Keratinocyte (primary cell): ENCODE data around the gene ZNF629.

Experiments
- EZH2 ChIP-seq: IDR thresholded peaks from one replicate; pipeline ENCODE4 v1.6.1; 2012; ENCODE audit warnings: inconsistent platforms, mild to moderate bottlenecking, low read length, moderate library complexity
- TF ChIP-seq, protein P1 (sequence below), 3 experiments: IDR thresholded peaks in 1 of 3; conservative IDR thresholded peaks in 1 of 3; optimal IDR thresholded peaks in 1 of 3; 2 replicates in 2 of 3; 3 replicates in 1 of 3; pipeline versions ENCODE3 to v1.5.1; 2011; ENCODE audit warnings: low read length in 3 of 3, mild to moderate bottlenecking in 3 of 3, moderate library complexity in 2 of 3, control low read depth in 1 of 3, inconsistent platforms in 1 of 3; ENCODE audit not compliant: insufficient read depth in 2 of 3; ENCODE audit errors: extremely low read depth in 1 of 3

DNA sequence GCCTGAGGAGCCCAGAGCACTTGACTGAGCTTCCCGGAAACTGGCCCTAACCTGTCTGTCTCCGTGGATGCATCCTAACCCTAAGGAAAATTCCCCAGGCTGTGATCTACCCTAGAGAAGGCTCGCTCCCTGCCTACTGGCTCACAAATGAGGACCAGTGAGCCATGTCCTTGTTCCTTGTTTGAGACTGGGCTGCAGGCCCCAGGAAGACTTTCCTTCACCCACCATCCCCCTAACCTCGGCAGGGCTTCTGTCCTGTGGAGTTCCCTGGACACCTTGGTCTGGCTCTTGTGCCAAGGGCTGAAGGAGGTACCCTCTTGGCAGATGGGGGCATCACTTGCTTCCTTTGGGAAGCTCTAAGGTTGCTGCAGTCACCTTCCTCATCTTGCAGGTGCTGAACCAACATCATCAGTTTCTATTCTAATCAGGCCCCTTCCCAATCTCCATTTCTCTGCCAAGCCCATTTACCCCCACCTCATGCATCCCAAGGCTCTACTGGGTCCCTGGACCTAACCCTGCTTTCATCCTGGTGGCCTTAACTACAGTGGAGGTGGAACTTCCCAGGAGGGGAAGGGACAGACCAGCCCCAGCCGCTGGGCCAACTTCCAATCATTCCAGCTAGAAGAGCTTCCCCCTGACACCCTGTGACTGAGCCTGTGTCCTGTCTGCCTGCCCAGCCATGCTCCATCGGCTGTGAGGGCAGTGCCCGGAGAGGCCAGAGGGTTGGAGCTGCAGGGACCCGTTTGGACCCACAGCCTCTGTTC is 12.5 kb downstream of the ZNF629 start:
- TF ChIP-seq, protein P1, sequence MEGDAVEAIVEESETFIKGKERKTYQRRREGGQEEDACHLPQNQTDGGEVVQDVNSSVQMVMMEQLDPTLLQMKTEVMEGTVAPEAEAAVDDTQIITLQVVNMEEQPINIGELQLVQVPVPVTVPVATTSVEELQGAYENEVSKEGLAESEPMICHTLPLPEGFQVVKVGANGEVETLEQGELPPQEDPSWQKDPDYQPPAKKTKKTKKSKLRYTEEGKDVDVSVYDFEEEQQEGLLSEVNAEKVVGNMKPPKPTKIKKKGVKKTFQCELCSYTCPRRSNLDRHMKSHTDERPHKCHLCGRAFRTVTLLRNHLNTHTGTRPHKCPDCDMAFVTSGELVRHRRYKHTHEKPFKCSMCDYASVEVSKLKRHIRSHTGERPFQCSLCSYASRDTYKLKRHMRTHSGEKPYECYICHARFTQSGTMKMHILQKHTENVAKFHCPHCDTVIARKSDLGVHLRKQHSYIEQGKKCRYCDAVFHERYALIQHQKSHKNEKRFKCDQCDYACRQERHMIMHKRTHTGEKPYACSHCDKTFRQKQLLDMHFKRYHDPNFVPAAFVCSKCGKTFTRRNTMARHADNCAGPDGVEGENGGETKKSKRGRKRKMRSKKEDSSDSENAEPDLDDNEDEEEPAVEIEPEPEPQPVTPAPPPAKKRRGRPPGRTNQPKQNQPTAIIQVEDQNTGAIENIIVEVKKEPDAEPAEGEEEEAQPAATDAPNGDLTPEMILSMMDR (optimal IDR thresholded peaks at IDR 0.05 in 1 of 3, IDR thresholded peaks at IDR 0.05 in 1 of 3, conservative IDR thresholded peaks at IDR 0.05 in 1 of 3; ENCODE audit: extremely low read depth in 1 of 3, insufficient read depth in 2 of 3, low read length in 3 of 3) = no peak
- no peak for TF ChIP-seq EZH2
